Brain pericyte (primary cell): ENCODE measurements around the gene AP3S1.
A peak's percentile ranks its signal among the peaks of the same experiment; 100 is the strongest.
"Not testable (repeated sequence)": the region's sequence is repeated elsewhere in the genome, so short reads cannot be mapped to it uniquely, and the experiment has no call there.

Source experiments
- DNase-seq: peaks from one replicate; pipeline ENCODE4 v3.0.0-alpha.2; 2012; ENCODE audit warnings: low read depth, low spot score

Gene AP3S1

DNA sequence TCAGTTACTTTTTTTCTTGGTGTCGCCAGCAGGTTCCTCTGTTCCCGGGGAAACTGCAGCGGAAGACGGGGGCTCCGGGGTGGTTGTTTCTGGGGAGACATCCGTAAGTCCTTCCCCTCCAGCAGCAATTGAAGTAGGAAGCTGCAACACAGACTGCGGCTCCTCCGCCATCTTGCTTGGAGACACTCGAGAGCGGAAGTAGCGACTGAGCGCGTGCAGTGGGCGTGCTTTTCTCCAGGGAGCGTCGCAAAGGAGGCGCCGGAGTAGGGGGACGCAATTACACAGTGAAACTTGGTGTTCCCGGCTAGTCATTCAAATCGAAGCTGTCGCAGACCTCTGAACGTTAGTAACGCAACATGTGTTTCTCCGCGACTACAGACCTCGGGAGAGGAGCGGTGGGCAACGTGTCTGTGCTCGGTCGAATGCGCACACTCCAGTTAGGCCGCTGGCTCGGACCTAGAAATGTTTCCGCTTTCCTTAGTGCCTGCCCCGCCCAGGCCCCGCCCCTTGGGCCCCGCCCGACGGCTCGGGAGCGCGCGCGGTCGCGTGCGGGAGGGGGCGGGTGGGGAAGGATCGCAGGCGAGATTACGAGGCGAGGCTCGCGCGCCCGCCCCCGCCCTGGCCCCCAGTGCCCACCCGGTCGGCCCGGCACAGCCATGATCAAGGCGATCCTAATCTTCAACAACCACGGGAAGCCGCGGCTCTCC lies at the start of gene AP3S1, which contains the start of gene ATG12:
TSS of gene AP3S1 (plus strand) at position 554 of the 707 bp plus-strand sequence. CDS start at position 657, 103 bp downstream.
TSS of gene ATG12 (minus strand) at position 184 of the 707 bp plus-strand sequence. CDS start at position 171, 13 bp downstream.
- peak; percentile 86 for DNase-seq

GRCh38 chr5:115795700-115796099 lies 46.0 kb upstream of the AP3S1 start:
- no peak for DNase-seq

GRCh38 chr5:115796656-115797055 lies 45.1 kb upstream of the AP3S1 start:
- no peak for DNase-seq

DNA sequence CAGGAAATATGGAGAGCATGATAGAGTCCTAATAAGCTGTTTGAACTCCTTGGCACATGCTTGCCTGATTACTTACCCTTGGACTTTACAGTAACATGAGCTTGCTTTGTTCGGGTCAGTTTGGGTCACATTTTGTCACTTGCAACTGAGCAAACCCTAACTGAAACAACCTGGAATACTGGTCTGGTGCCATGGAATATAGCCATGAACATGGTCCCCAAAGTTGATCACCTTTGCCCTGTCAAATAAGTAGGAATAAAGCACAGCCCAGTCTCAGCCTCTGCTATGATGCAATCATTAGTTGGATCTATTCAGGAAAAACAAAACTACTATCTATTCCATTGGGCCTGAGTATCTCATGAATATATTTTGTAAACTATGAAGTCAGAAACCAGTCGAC lies 43.5 kb upstream of the AP3S1 start:
- DNase-seq: no peak

DNA sequence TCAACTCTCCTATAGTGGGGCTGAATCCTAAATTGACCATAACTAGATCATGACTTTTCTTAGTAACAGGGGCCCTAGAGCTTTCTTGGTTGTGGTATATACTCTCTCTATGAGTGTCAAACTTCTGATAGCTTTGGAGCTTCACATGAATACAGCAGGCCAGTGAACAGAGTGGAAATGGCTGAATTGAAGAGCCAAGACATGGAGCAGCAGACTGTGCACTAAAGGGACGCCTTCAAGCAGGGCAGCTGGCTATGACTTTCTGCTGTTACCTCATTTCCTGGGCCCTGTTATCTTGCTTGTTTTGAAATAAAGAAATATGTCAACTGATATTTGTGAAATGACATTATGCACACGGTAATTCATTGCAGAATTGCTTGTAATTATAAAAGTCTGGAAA lies 41.6 kb upstream of the AP3S1 start:
- no peak for DNase-seq

- no peak for DNase-seq
Measured at GRCh38 chr5:115801152-115801551, 40.6 kb upstream of the AP3S1 start.

GRCh38 chr5:115801984-115802383 lies 39.8 kb upstream of the AP3S1 start:
- no peak for DNase-seq

DNA sequence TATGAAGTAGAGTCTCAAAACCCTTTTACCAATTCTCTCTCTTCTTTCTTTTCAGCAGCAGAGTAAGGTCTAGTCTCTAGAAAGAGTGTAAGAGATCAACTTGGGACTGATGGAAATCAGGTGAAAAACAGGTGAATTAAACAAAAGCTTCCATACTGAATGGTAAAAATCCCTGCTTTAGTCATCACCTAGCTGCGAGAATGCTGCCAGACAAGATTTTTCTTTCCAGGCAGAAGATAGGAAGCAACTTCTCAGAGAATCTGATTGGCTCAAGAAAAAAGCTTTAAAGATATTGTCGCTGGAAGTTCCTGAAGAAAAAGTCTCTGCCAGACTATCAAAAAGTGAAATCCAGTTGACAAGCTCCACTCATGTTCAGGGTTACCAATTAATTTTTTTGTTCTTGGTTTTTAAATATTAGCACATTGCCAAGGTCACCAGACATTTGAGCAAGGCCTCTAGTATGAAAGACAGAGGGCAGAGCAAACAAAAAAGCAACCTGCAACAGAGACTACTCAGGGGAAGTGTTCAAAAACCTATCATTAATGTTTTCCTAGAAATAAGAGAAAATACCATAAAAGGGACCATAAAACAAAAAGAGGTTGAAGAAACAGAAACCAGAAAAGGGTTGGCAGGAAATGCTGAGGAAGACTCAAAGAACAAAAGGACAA lies 34.6 kb upstream of the AP3S1 start:
- no peak for DNase-seq

DNA sequence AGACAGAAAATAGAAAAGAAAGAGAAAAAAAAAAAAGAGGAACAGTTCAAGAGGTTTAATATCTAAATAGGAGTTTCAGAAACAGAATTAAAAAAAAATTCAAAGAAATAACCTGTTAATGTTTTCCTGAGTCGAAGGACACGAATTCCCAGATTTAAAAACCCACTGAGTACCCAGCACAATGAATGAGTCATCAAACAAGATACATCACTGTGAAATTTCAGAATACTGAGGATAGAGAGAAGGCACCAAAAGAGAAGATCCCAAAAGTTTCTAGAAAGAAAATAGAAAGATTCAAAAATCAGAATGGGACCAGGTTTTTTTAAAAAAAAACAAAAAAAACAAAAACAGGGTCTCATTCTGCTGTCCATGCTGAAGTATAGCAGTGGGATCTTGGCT lies 34.1 kb upstream of the AP3S1 start:
- no peak for DNase-seq

DNA sequence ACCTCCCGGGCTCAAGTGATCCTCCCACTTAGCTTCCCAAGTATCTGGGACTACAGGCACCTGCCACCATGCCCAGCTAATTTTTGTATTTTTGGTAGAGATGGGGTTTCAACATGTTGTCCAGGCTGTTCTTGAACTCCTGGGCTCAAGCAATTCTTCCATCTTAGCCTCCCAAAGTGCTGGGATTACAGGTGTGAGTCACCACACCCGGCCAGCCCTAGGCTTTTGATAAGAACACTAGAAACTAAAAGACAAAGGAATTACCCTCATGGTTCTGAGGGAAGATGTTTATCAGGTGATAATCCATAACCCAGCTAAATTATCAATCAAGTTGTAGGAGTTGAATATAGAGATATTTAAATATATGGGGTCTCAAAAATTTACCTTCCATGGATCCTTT lies 33.7 kb upstream of the AP3S1 start:
- not testable (repeated sequence) for DNase-seq

- no peak for DNase-seq
Measured at GRCh38 chr5:115809946-115810345, 31.8 kb upstream of the AP3S1 start.

DNA sequence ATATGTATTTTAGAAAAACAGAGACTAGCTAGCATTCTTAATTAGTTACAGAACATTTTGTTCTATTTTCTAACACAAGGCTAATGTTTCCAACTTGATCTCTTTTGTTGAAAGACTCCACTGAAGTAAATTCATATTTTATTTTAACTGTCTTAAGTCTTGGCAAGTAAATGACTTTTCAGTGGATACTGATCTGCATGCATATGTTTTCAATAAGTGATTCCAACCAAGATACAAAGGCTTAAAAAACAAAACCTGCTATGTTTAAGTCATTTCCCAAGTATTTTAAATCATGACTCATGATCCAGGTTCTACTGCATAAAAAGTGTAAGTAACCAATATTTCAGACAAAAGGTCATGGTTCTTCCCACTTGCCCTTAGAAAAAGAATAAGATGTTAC lies 31.0 kb upstream of the AP3S1 start:
- peak; percentile 54 for DNase-seq

DNA sequence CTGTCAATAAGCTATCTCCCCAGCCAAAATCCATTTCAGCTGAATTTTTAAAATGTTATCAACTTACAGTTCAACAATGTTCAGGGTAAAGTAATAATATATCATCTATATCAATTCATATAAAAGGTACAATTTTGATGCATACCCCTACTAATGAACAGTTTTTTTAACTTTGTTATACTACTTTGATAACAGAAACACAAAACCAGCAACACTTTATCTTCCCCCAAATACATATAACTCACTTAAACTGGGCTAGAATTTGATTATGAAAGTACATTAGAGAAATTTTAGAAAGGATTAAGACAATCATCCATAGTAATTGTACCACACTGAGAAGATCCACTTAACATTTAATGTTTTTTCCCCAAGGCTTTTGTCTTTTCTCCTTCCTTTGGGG lies 30.3 kb upstream of the AP3S1 start:
- DNase-seq: no peak

GRCh38 chr5:115812372-115812771 lies 29.4 kb upstream of the AP3S1 start:
- no peak for DNase-seq

GRCh38 chr5:115813719-115814118 lies 28.0 kb upstream of the AP3S1 start:
- no peak for DNase-seq

DNA sequence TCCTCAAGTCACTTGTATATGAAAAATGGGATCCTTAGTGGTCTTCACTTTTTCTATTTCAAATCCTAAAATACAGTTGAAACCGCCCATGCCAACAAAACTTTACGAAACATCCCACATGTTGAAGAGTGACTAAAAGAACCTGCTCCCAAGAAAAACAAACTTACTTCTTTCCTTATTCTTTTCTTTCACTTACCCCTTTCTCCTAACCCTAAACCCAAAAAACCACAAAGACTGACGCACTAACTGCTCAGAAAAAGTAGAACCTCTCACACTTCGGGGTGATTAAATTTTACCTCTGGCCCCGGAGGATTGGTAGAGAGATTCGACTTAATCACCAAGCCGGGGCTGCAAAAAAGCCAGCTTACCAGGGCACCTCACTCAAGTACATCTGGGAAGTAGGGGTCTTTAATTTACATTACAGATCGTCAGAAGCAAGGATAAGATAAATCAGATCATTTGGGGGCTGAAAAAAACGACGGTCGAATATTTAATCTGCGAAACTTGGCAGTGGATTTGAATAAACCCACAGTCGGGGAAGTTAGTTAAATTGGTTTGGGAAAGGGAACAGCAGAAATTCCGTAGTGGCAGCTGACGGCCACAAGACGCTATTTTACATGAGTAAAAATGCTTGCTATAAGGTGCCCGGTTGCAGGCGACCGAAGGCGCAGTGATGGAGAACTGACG lies 26.6 kb upstream of the AP3S1 start:
- no peak for DNase-seq

DNA sequence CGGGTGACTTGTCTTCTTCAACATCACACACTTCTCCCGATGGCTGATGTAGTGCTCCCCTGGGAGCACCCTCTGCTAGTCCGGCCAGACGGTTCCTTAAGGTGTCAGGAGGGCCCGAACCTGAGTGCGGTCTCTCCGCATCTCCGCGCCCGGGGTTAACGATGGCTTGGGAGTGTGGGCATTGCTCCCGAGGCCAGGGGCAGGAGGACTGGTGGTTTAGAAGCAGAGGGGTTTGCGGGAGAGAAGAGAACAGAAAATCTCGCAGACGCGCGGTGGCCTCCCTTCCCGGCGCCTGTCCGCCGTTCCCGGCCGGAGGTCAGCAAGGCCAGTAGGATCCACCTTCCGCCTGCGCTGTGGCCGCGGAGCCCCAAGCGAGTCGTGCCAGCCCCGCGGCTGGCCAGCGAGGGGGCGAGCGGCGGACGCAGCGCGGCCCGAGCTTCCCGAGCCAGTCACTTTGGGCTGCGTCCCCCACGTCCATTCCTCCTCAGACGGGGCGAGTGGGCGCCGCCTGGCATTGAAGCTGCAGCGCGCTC lies 26.0 kb upstream of the AP3S1 start:
- peak; percentile 13 for DNase-seq

DNA sequence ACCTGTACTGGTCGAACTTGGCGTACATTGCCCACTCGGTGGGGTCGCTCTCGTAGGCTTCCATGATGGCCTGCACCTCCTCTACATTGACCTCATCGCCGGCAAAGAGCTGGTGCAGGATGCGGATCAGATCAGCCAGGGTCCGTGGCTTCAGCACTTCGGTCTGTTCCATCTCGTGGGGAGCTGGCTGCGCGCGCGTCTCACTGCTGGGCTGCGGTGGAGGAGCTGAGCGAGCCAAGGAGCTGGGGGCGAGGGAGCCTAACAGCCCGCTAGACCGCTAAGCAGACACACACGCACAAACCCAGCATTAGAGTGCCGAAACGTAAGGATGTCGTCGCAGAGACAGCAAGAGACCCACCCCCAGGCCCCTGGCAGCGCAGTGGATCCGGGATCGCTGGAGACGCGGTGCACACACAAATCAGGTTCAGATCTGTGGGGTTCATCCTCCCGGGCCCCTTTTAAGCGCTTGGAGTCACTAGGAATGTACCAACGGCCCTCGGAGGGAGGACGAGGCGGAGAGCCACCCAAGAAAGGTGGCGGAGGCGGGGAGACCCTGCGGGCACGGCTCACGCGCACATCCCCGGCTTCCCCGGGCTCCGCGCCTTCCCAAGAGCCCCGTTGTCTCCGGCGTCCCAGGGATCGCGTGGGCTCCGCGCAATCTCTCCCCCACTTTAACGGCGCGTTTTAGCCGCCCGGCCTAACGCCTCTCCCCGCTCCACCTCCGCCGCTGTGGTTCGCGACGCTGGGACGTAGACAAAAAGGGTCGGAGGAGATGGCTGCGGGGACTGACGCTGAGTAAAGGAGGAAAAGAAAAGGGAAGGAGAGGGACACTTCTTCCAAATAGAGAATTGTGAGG lies 25.3 kb upstream of the AP3S1 start, which contains the start of gene CDO1:
TSS of gene CDO1 (minus strand) at position 434 of the 856 bp plus-strand sequence. CDS start at position 172, 262 bp downstream.
- DNase-seq: peak; percentile 39

DNA sequence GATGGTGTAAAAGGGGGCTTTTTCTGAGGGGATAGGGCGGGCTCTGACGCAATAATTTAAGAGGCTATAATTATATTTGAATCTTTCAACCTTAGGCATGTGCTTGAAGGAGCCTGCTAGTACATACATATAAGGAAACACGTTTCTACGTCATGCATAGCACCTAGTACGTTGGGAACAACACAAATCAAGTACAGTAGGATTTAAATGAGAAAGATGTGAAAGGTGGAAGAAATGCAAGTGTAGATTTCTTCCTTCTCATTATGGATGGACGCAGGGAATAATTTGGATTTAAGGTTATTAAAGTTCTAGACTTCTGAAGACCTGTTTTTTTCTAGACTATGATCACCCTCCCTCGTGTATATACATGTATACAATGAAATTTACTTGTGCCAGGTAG lies 24.3 kb upstream of the AP3S1 start:
- no peak for DNase-seq

DNA sequence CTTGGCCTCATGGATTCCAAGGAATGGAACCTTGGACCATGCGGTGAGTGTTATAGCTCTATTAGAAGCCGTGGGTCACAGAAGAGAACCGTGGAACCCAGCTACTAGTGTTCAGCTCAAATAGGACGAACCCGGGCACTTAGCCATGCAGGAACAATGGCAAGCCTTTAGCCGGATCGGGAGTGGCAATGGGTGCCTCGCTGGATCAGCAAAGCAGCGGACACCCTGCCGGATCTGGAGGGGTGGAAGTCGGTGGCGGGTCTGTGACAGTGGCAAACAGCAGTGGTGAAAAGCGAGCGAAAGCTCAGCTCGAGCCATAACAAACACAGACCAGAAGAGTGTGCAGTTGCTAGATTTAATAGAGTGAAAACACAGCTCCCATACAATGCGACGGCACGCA lies 22.9 kb upstream of the AP3S1 start:
- no peak for DNase-seq

DNA sequence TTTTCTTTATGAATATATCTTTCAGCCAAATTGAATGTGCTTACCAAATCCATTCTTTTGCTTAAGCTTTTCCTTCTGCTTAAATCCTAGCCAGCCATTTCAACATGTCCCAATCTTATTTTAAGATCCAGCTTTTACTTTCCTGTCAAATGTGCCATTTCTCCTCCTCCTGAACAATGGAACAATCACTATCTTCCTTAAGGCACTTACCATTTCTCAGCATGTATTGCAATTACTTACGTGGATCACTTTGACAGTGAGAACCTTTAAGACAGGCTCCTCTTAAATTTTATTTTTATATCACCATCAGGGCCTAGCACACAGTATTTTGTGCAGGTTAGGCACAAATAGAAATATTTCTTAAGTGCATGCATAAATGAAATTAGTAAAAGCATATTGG lies 20.9 kb upstream of the AP3S1 start:
- DNase-seq: no peak
